T-helper 2 cell treated with Interferon-gamma antibody and Interleukin-4, amounts not matched to agents 100 ng/mL and 5 ng/mL, for 36 hours (primary cell): Measurements from ENCODE around the gene CAPN1. TPM values are rescaled to one million over a fixed set of nuclear protein-coding genes. Genes with fewer than 3 reads are reported as not detected.
"Not testable (repeated sequence)": the region's sequence is repeated elsewhere in the genome, so short reads cannot be mapped to it uniquely, and the experiment has no call there.

Experiments
- intact Hi-C: fragments of 100-400 bp; cut with micrococcal nuclease; formaldehyde crosslinking; loops from one replicate; pipeline ENCODE4 v1.15.1; 2023
- total RNA-seq: library from RNA; stranded (reverse); gene quantifications from 2 replicates; pipeline ENCODE4 v1.2.3, GENCODE V29; 2022

The CAPN1 gene
- total RNA-seq, 1 donor from 2014 or later, result 205 TPM

- intact Hi-C loops, result no loop called here
Observed at GRCh38 chr11:65157336-65157735, 24.4 kb upstream of the CAPN1 start.

GRCh38 chr11:65159012-65159411, 22.7 kb upstream of the CAPN1 start:
- intact Hi-C loops, result no loop called here

- intact Hi-C loops, result no loop called here
Observed at GRCh38 chr11:65160643-65161042, 21.1 kb upstream of the CAPN1 start.

GRCh38 chr11:65163684-65164083, 18.0 kb upstream of the CAPN1 start:
- intact Hi-C loops, result no loop called here

- intact Hi-C loops, result no loop called here
Observed at GRCh38 chr11:65165410-65166317, 16.1 kb upstream of the CAPN1 start.

- intact Hi-C loops, result no loop called here
Observed at GRCh38 chr11:65166893-65167292, 14.8 kb upstream of the CAPN1 start.

GRCh38 chr11:65167656-65168055, 14.1 kb upstream of the CAPN1 start:
- intact Hi-C loops, result no loop called here

- intact Hi-C loops, result no loop called here
Observed at GRCh38 chr11:65169164-65169641, 12.5 kb upstream of the CAPN1 start.

- intact Hi-C loops, result no loop called here
Observed at GRCh38 chr11:65170058-65170534, 11.6 kb upstream of the CAPN1 start, which contains the start of gene SPDYC. TSS of gene SPDYC (plus strand) at chr11:65170233. CDS start at chr11:65171358, 1,125 bp downstream.

GRCh38 chr11:65172600-65172999, 9.1 kb upstream of the CAPN1 start:
- intact Hi-C loops, result no loop called here

- intact Hi-C loops, result not testable (repeated sequence)
Observed at GRCh38 chr11:65174571-65175010, 7.1 kb upstream of the CAPN1 start.

GRCh38 chr11:65180877-65181568, 705 bp upstream of the CAPN1 start:
- intact Hi-C loops, result loop anchor here (1.0 to 10.0 kb wide), 3 partner anchors 46 to 84 kb away; partner anchors contain the start of genes POLA2 and ZNHIT2

- intact Hi-C loops, result loop anchor here (10.0 kb wide), 1 partner anchor 82 kb away; the partner anchor contains the start of gene POLA2
Observed at GRCh38 chr11:65182258-65183170, 786 bp downstream of the CAPN1 start.

- intact Hi-C loops, result loop anchor here (10.0 kb wide), 1 partner anchor 81 kb away; the partner anchor contains the start of gene POLA2
Observed at GRCh38 chr11:65183201-65183891, 1.6 kb downstream of the CAPN1 start.

- intact Hi-C loops, result loop anchor here (10.0 kb wide), 1 partner anchor 81 kb away; the partner anchor contains the start of gene POLA2
Observed at GRCh38 chr11:65184146-65184545, 2.4 kb downstream of the CAPN1 start.

GRCh38 chr11:65185171-65185570, 3.4 kb downstream of the CAPN1 start:
- intact Hi-C loops, result loop anchor here (10.0 kb wide), 1 partner anchor 80 kb away; the partner anchor contains the start of gene POLA2

GRCh38 chr11:65185869-65186341, 4.2 kb downstream of the CAPN1 start:
- intact Hi-C loops, result loop anchor here (10.0 kb wide), 1 partner anchor 79 kb away; the partner anchor contains the start of gene POLA2

GRCh38 chr11:65186701-65187100, 5.0 kb downstream of the CAPN1 start:
- intact Hi-C loops, result loop anchor here (10.0 kb wide), 1 partner anchor 78 kb away; the partner anchor contains the start of gene POLA2

GRCh38 chr11:65187146-65187675, 5.5 kb downstream of the CAPN1 start:
- intact Hi-C loops, result loop anchor here (10.0 kb wide), 1 partner anchor 78 kb away; the partner anchor contains the start of gene POLA2
